Stimulated activated CD4-positive, alpha-beta T cell treated with anti-CD3 and anti-CD28 coated beads, Interleukin-15, amount 100 ng/mL, for 48 hours (primary cell): ENCODE data around the gene ALPI.
"Not testable (repeated sequence)": the region's sequence is repeated elsewhere in the genome, so short reads cannot be mapped to it uniquely, and the experiment has no call there.

Source experiments
- DNase-seq, 2 donors: peaks; one replicate each; pipeline ENCODE4 v3.0.0-alpha.2; 2020; ENCODE audit warnings: low read depth in 2 of 2

Gene ALPI

DNA sequence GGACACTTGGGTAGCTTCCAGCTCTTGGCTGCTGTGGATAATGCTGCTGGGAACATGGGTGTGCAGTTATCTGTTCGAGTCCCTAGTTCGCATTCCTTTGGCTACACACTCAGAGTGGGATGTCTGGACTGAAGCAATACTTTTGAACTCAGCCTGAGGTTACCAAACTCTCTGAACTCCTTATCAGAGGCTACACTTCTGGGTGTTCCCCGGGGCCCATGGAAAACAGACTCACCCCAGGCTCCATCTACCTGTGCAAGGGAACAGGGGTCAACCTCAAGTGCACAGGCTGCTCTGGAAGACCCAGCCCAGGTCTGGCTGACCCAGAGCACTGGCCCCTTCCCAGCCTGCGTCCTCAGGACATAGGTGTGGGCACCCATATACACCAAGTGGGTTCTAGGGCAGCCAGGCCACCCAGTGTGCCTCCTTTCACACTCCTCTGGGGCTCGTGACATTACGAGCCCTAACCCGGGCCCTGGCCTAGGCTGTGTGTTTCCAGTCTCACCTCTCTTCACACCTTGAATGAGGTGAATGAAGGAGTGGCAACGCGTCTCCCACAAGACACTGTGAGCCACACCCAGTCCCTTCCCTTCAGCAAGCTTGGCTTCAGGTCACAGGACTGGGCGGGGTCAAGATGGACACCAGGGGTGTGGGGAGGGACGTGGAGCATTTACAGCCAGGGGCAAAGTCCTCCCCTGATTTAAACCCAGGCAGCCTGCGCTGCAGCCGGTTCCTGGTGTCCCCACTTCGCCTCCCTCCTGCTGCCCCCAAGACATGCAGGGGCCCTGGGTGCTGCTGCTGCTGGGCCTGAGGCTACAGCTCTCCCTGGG is at the start of gene ALPI:
Gene ALPI (plus strand): TSS at position 728 of the 830 bp plus-strand sequence. CDS start 47 bp downstream, at position 775.
- DNase-seq: no peak

DNA sequence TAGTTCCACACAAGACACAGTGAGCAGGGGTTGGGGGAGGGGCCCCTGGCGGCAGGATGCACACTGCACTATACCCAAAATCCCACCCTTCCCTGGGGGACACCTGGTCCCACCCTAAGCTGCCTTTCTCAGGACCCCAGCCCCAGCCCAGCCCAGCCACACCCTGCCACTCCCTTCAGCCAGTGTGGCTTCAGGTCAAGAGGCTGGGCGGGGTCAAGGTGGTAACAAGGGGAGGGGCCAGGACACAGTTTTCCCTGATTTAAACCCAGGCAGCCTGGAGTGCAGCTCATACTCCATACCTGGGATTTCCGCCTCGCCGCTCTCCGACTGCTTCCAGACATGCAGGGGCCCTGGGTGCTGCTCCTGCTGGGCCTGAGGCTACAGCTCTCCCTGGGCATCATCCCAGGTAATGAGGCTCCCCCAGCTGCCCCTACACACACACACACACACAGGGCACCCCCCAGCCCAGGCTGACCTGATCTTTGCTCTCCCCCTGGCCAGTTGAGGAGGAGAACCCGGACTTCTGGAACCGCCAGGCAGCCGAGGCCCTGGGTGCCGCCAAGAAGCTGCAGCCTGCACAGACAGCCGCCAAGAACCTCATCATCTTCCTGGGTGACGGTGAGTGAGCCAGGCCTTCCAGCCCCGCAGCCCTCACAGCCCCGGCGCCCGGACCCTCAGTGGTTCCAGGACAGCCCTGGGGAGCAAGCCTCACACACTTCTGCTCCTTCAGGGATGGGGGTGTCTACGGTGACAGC is 49.2 kb upstream of the ALPI start, which contains the start of gene ALPG:
Gene ALPG (plus strand): TSS at position 289 of the 755 bp plus-strand sequence. CDS start 51 bp downstream, at position 340.
- no peak for DNase-seq

DNA sequence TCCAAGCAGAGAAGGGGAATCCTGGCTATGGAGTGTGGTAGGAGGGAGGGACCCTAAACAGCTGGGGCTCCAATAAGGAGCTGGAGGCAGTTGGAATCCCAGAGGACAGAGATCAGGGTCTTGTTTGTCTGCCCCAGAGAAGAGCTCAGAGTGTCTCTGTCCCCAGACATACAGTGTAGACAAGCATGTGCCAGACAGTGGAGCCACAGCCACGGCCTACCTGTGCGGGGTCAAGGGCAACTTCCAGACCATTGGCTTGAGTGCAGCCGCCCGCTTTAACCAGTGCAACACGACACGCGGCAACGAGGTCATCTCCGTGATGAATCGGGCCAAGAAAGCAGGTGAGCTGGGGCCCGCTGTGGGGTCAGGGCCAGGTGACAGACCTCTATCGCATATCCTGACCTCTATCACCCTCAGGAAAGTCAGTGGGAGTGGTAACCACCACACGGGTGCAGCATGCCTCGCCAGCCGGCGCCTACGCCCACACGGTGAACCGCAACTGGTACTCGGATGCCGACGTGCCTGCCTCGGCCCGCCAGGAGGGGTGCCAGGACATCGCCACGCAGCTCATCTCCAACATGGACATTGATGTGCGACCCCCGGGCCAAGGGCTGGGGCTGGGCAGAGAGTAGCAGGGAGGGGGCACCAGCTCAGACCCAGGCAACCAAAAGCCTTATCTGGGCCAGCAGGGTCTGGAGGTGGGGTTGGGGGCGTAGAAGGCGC is 48.4 kb upstream of the ALPI start:
- DNase-seq: not testable (repeated sequence)

DNA sequence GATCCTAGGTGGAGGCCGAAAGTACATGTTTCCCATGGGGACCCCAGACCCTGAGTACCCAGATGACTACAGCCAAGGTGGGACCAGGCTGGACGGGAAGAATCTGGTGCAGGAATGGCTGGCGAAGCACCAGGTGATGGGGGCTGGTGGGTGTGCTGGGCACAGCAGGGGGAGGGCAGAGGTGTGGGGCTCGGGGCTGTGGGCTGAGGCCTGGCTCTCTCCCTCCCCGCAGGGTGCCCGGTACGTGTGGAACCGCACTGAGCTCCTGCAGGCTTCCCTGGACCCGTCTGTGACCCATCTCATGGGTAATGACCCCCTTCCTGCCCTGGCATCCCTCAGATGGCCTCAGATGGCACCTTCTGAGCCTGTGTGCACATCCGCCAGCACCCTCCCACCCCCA is 47.7 kb upstream of the ALPI start:
- DNase-seq: not testable (repeated sequence)

DNA sequence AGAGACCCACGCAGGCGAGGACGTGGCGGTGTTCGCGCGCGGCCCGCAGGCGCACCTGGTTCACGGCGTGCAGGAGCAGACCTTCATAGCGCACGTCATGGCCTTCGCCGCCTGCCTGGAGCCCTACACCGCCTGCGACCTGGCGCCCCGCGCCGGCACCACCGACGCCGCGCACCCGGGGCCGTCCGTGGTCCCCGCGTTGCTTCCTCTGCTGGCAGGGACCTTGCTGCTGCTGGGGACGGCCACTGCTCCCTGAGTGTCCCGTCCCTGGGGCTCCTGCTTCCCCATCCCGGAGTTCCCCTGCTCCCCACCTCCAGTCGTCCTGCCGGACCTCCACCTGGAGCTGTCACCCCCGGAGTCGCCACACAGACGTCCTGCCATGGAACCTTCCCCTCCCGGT is 46.3 kb upstream of the ALPI start:
- DNase-seq: not testable (repeated sequence)

DNA sequence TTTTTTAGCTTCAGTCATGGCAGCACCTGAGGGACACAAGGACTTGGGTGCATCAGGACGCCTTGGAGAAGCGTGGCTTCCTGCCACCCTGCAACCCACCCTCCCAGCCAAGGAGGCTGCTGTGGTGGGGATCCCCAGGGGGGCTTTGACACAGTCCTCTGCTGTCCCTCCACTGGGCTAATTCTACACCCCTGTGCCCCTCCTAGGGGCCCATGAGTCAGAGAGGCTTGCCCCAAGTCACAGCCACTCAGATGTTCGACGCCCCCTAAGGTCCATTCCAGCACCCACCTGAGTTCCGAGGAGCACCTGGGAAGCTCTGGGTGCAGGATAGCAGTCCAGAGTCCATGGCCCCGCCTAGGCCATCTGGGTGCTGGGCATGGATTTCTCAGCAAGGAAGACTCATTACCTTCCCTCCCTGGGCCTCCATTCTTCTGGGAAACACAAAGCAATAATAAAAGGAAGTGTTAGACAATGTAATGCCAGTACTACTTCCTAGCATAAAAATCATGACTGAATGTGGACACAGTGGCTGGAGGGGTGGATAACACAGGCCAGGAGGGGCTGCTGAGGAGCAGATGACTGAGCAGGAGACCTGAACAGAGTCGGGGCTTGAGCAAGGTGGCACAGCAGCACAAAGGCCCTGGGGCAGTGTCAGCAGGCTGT is 45.6 kb upstream of the ALPI start:
- DNase-seq: no peak

DNA sequence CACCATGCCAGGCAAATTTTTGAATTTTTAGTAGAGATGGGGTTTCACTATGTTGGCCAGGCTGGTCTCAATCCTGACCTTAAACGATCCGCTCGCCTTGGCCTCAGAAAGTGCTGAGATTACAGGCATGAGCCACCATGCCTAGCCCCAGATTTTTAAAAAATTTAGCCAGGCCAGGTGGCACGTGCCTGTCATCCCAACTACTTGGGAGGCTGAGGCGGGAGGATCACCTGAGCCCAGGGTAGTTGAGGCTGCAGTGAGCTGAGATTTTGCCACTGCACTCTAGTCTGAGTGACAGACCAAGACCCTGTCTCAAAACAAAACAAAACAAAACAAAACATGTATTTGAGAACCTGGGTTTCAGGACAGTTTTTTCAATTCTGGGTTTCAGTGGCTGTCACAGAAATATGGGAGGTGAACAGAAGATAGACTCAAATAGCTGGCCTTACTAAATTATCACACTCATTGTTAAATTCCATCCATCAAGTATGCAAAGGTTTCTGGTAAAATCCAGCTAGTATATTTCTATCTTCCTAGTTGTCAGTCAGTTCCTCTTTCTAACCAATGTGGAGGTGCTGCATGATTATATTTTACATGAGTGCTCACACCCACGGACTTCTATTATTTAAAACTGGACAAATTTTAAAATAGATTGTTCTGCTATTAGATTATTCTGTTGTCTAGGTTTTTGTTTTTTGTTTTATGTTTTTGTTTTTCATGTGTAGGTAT is 43.9 kb upstream of the ALPI start:
- no peak for DNase-seq

DNA sequence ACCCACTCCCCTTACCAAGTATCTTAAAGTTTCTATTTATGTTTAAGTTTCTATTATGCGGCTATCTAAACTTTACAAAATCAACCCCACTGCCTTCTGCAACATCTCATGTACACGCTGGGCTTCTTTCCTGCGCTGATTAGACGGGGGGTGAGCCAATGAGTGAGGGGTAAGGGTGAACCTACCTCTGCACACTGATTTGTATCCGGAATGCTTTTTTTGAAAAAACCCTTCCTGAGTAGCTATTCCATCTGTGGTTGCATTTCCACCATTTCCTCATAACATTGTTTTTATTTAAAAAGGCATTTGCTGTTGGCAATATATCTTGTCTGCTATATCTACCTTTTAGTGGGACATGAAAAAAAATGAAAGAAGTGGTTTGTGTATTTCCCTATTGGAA is 43.0 kb upstream of the ALPI start:
- DNase-seq: no peak

DNA sequence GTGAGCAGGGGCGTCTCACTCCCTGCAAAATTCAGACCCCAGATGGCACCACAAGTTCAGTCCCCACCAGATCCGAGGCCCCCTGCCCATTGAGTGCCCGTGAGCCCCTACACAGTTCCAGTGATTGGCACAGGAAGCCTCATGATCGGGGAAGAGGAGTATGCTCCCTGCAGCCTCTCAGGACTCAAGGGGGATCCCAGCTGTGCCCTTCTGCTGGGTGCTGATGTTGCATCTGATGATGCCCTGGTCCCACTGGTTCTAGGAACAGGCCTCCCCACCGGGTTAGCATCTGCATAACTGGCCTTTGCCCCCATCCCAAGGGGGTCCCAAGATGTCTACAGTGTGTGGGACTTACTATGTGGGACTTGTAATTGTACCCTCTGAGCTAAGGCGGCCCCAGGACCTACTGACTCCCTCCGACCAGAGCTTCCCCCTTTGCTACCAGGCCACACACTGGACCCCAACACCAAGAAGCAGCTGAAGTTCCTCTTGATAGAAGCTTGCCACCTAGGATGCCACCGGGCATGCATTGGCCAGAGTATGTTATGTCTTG is 40.7 kb upstream of the ALPI start:
- DNase-seq: no peak

DNA sequence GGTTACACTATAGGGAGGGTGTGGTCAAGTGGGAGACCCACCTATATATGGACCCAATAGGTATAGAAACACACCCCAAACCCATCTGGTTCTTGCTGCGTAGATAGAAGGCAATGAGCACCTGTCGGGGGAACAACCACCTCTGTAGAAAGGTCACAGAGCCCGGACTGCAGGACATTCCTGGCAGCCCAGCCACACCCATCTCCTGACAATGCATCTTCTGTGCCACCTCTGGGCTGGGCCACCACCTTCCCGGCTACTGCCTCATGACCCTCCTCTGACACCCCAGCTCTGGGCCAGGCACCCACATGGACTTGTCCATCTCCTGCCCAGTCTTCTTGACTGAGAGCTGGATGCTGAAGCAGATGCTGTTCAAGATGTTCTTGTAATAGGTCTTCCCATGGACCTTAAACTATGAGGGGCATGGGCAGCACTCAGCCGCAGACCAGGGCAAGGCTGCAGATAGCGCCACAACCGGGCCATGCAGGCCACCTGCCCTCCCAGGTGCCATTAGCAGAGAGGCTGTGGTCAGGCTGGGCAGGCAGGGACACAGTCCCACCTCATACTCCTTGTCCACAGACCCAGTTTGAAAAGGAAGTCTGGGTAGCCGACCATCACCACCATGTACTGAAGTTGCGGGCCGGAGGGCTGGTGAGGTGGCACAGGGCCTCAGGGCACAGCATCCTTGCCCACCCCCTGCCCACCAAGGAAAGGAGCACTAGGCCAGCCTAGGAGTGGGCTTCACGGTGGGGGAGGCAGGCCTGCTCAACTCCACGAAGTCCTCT is 40.0 kb upstream of the ALPI start:
- DNase-seq: no peak

DNA sequence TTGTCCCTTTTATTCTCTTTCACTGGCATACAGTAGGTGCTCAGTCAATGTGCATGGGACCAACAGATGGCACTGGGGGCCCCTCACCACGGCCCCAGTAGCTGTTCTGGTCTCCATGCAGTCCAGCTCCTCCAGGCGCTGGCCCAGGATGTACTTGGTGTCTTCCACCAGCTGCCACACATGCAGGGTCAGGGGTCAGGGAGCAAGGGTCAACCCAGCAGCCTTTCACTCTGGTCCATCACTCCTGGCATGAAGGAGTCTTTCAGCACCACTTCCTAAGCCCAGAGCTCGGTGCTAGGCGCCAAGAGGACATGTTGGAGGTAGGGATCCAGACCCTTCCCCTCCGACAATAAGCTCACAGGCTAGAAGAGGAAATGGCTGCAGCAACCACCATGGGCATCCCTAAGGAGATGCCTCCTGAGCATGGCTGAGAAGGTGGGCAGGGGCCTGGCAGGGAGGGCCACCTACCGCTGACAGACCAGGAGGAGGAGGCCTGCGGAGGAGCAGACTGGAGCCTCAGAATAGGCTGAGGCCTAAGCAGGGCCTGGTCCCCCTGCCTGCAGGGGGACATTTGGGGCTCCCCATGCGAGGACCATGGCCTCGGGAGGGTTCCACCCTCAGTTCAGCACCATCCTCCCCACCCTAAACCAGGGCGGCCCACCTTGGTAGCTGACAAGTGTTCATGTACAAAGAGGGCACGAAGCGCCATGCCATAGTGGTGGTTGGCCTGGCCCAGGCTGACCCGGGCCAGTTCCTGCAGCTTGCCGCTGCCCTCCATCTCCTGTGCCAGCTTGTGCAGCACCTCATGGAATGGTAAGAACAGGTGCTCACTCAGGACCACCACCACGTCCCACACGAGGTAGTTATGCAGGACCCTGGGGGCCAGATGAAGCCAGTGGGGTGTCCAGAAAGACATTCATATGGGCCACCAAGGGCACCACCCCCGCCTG is 39.2 kb upstream of the ALPI start:
- DNase-seq: no peak

DNA sequence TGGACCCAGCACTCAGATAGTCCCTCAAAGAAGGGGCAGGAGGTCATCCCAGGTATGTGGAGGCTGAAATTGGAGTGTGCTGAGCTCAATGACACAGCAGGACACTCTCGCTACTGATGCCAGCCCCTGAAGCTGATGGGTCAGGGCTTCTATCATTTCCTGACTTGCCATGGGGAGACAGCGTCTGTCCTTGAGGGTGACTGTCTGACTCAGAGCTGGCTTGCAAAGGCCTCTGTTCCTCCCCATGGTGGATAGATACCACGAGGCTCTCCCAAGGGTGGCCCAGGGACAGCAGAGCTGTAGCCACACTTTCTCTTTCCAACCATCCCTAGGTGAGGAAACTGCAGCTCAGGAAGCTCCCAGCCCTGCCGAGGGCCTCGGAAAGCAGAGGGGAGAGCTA is 38.5 kb upstream of the ALPI start:
- no peak for DNase-seq

DNA sequence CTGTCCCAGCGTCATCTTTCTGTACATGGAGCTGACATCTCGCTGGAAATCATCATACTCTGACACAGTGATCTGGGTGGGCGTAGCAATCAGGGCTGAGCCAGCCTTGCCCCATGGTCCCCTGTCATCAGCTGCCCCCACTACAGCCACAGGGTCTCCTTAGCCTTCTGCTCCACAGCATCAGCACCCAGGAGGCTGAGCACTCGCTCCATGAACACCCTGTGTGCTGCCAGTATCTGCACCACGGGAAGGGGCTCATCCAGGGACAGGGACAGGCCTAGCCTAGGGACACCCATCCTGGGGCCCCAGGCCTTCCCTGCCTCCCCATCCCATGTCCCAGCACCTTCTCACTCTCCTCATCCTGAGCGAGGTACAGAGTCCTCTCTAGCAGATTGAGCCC is 37.9 kb upstream of the ALPI start:
- DNase-seq: no peak

DNA sequence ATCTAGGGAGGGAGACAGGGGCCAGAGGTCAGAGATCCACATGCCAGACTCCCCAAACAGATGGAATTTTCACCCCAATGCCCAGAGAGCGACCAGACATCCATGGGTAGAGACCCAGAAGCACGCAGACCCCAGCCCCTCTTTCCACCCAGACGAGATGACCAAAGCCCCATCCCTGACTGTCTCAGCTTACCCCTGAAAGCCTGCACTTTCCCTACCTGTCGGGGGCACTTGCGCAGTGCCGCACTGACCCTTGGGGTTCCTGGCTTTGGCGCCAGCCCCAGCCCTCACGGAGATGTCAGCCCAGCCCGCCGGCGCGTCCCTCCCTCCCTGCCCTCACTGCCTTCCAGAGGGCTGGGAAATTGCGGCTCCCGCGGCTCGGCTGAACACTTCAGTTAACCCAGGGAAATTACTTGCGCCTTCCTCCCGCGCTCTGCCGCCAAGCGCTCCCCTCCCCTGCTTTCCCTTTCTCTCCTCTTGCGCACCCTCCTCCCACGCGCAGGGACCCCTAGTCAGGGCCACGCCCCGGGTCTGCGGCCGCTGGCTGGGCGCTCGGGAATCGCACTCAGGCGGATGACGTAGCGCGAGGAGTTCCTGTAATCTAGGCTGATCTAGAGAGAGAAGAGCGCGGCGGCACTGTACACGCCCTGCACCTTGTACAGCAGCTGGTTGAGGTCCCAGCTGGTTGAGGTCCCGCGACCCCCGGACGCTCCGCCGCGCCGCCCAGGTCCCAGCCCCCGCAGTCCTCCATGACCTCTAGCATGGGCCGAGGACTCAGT is 37.3 kb upstream of the ALPI start:
- no peak for DNase-seq

DNA sequence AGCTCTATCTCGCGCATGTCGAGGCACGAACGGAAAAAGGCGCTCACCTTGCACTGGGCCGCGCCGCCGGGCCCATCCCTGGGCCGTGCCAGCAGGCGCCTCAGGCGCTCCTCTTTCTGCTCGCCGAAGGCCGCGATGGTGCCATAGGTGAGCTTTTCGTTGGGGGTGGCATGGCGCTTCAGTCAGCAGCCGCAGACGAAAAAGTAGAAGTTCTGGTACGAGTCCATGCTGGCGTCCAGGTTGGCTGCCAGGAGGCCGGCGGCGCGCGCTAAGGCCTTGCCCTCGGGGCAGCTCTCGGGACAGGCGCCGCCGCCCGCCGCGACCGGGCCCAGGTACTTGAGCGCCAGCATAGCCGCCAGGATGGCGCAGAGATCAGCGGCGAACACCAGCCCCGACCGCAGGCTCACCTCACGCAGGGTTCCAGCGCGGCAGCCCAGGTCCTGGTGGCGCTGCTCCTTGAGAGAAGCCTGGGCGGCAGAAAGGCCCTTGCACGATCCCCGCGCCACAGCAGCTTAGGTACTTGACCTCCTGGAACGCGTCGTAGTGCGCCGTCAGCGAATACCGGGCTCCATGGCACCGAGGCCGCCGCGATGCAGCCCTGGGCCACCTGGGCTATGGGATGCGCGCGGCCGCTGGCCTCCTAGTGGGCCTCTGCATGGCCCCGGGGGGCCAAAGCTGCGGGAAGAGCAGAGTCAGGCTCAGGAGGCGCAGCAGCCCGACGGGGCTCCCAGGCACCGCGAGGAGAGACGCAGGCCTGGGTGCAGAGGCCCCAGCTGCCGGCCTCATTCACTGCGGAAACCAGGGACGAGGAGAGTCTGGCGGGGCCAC is 36.5 kb upstream of the ALPI start:
- DNase-seq: no peak

DNA sequence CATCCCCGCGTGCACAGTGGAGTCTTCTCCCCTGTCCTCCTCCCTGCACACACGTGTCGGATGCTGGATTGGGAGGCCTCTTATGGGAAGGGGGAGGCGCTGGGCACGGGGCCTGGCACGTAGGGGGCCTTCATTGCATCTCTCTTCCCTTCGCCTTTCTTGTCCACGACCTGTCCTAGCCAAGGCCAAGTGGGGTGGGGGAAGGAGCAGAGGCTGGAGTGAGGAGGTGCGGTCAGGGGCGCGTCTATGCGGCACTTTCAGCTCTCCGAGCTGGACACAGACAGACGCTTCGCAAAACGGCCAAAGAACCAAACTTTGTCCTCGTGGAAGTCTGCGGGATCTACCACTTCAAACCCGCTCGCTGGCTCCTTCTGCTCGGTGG is 35.9 kb upstream of the ALPI start:
- no peak for DNase-seq
